Spleen (tissue), 11 donors: Measurements from ENCODE around the gene SMIM1. TPM values are rescaled to one million over a fixed set of nuclear protein-coding genes. Genes with fewer than 3 reads are reported as not detected.

Experiments
- DNase-seq: peaks from one replicate; pipeline ENCODE4 v3.0.0-alpha.2; 2020
- H3K27ac ChIP-seq, 8 donors: fragments of 200-600 bp; sonication (generic) in 7 of 8; 1 replicate in 4 of 8; 2 replicates in 4 of 8; pipeline versions ENCODE4 v1.5.0 to v1.8.0; 2016 to 2021; ENCODE audit warnings: inconsistent platforms in 4 of 8, mild to moderate bottlenecking in 4 of 8, moderate library complexity in 1 of 8
- H3K27me3 ChIP-seq, 7 donors: fragments of 200-600 bp; sonication (generic) in 6 of 7; replicated peaks in 1 of 7; 1 replicate in 4 of 7; 2 replicates in 3 of 7; pipeline versions ENCODE4 v1.5.0 to v1.8.0; 2016 to 2021; ENCODE audit warnings: inconsistent platforms in 3 of 7, mild to moderate bottlenecking in 1 of 7
- H3K36me3 ChIP-seq, 6 donors: fragments of 200-600 bp; sonication (generic) in 5 of 6; 1 replicate in 4 of 6; 2 replicates in 2 of 6; pipeline versions ENCODE4 v1.5.0 to v1.8.0; 2016 to 2021; ENCODE audit warnings: inconsistent platforms in 2 of 6
- H3K4me1 ChIP-seq, 6 donors: fragments of 200-600 bp; sonication (generic) in 5 of 6; 1 replicate in 3 of 6; 2 replicates in 3 of 6; pipeline versions ENCODE4 v1.5.0 to v1.8.0; 2016 to 2021; ENCODE audit warnings: inconsistent platforms in 3 of 6
- H3K4me3 ChIP-seq, 8 donors: fragments of 200-600 bp; sonication (generic) in 7 of 8; 1 replicate in 4 of 8; 2 replicates in 4 of 8; pipeline versions ENCODE4 v1.5.0 to v1.8.0; 2016 to 2021; ENCODE audit warnings: inconsistent platforms in 4 of 8, mild to moderate bottlenecking in 4 of 8, moderate library complexity in 2 of 8
- H3K9me3 ChIP-seq, 8 donors: fragments of 200-600 bp; sonication (generic) in 7 of 8; 1 replicate in 4 of 8; 2 replicates in 4 of 8; pipeline versions ENCODE4 v1.5.0 to v1.8.0; 2016 to 2021; ENCODE audit warnings: inconsistent platforms in 4 of 8
- CTCF ChIP-seq, 11 experiments: fragments of 200-600 bp in 7 of 11; fragments of 450-650 bp in 4 of 11; sonication (generic) in 4 of 11; IDR thresholded peaks in 8 of 11; conservative IDR thresholded peaks in 3 of 11; 1 replicate in 7 of 11; 2 replicates in 4 of 11; pipeline versions ENCODE4 v1.4.0 to v1.8.0; 2016 to 2021; ENCODE audit warnings: antibody characterized with exemption in 11 of 11, inconsistent platforms in 4 of 11, mild to moderate bottlenecking in 1 of 11
- POLR2A ChIP-seq, 3 donors: fragments of 450-650 bp; IDR thresholded peaks; one replicate each; pipeline ENCODE4 v1.5.1; 2017; ENCODE audit warnings: antibody characterized with exemption in 3 of 3, mild to moderate bottlenecking in 1 of 3
- POLR2AphosphoS5 ChIP-seq, 3 donors: sonication (generic); formaldehyde crosslinking; IDR thresholded peaks; one replicate each; pipeline ENCODE4 v1.5.1; 2017; ENCODE audit warnings: antibody characterized with exemption in 3 of 3
- WGBS, 5 donors: extraction: QIAGEN DNeasy Blood & Tissue Kit in 3 of 5; methylation state at CpG; one replicate each; pipeline versions ENCODE4 v1.1.5 to v1.1.7; 2013 to 2018; 5-methylcytosine and 5-hydroxymethylcytosine counted together
- intact Hi-C: fragments of 100-400 bp; cut with DNase I; formaldehyde crosslinking; loops from one replicate; pipeline ENCODE4 v1.15.0; 2023; ENCODE audit warnings: low total_unique reads
- polyA plus RNA-seq, 3 donors: library from polyadenylated mRNA; stranded (reverse); fragments of 200-250 nt; gene quantifications; one replicate each; pipeline ENCODE4 v1.2.1, GENCODE V29; 2013
- total RNA-seq, 7 donors: library from RNA; depleted of rRNA in 3 of 7; stranded (reverse); fragments of >200 nt in 3 of 7; fragmentation: NEBNext Ultra II Directional in 4 of 7; extraction: Animal tissue kit (Norgen Biotek cat#: 25700) in 4 of 7; gene quantifications; one replicate each; pipeline versions ENCODE4 v1.1.0 to v1.2.1, GENCODE V29; 2016 to 2021
- donor health status: healthy with polysubstance abuse.
- donor health status: DM: no; HTN: no; CAD: no; lungs with moderate emphysema.
- donor health status: DM: no; HTN: no; CAD: no.
- donor health status: Bipolar disorder and iron deficiency.
- donor health status: healthy.
- donor health status: DM: no; HTN: no; CAD: no.
- donor health status: DM: yes; HTN: yes; CAD: no.

The SMIM1 gene
- total and polyA plus RNA-seq, 10 donors: 2.0 to 12.7 (median 4.6) TPM; not detected in 1

DNA sequence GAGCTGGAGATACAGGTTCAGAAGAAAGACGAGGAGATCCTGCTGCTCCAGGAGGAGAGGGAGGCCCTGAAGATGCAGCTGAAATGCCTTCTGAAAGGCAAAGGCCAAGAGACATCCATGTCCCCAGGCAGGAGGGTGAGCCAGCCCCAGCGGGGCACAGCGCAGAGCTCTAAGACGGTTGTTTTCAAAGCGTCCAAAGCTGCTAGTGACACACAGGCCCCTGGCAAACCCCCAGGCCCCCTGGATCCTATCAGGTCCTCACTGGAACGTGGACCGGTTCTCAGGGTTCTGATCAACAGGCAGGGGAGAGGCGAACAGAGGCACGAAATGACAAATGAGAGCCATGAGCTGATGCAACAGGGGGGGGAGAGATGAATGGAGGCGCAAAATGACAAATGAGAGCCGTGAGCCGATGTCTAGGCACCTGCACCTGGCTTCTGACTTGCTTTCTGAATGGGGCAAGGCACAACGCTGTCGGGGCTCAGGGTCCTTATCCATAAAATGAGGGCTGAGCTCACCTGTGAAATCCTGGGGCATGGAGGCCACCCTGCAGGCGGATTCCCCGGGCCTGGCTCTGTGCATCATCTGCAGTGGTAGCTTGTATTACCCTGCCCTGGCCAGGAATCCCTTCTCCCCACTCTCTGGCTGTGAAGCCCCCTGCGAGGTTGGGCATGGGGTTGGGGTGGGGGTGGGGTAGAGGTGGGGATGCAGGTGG, 11.1 kb upstream of the SMIM1 start:
- Histone ChIP-seq H3K9me3 (peaks cover 0 to 11% (median 2%) of the 10 kb centered on the region in 8 donors), H3K36me3 (no peaks in the 10 kb centered on the region), H3K27me3 (peaks cover 0 to 62% (median 10%) of the 10 kb centered on the region in 7 donors), H3K27ac (no peak overlapping the region), H3K4me1 (no peaks in the 10 kb centered on the region), H3K4me3 (no peak overlapping the region)
- intact Hi-C loops: no loop called here
- no peak for TF ChIP-seq POLR2AphosphoS5 (IDR thresholded peaks at IDR 0.05)
- TF ChIP-seq CTCF (IDR thresholded peaks at IDR 0.05 in 8 of 11, conservative IDR thresholded peaks at IDR 0.05 in 3 of 11): no peak
- TF ChIP-seq POLR2A (IDR thresholded peaks at IDR 0.05): no peak
- DNase-seq: no peak
- WGBS, 5 donors: 80 to 90% (median 86%) methylated on average over 17 of the region's 17 CpGs

DNA sequence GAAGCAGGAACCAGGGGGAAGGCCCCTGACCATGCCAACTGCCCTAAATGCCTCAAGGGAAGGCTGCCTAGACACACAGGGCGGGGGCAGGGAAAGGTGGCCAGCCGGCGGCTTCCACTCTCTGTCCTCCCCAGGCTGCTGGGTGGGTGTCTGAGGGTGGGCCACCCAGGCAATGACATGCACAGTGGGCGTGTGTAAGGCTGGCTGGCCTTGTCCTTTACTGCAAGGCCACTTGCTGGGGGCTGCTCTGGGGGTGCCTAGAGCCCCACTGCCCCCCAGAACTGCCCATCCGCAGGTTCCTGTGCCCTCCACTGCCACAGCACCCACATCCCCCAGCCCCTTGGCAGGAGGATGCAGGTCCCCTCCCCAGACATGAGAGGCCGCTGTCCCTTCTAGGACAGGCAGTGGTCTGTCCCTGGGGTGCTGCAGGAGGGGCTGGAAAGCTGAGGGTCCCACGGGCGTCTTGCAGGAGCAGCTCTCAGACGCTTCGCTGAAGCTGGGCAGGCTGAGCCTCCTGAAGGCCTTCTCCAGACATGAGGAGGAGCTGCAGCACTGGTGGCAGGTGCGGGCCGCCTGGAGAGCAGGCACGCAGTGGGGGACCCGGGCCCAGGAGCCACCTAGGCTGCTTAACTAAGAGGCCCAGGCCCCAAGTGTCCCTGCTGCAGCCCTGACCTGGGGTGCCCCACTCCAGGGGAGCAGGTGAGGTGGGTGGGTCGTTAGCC, 10.2 kb upstream of the SMIM1 start:
- Histone ChIP-seq H3K9me3 (peaks cover 0 to 11% (median 2%) of the 10 kb centered on the region in 8 donors), H3K27me3 (peaks cover 0 to 60% (median 4%) of the 10 kb centered on the region in 7 donors), H3K27ac (no peak overlapping the region), H3K4me1 (no peaks in the 10 kb centered on the region), H3K36me3 (no peaks in the 10 kb centered on the region), H3K4me3 (no peak overlapping the region)
- WGBS, 5 donors: 76 to 86% (median 78%) methylated on average over 6 to 15 of the region's 15 CpGs
- TF ChIP-seq POLR2AphosphoS5 (IDR thresholded peaks at IDR 0.05): no peak
- no peak for DNase-seq
- intact Hi-C loops: no loop called here

DNA sequence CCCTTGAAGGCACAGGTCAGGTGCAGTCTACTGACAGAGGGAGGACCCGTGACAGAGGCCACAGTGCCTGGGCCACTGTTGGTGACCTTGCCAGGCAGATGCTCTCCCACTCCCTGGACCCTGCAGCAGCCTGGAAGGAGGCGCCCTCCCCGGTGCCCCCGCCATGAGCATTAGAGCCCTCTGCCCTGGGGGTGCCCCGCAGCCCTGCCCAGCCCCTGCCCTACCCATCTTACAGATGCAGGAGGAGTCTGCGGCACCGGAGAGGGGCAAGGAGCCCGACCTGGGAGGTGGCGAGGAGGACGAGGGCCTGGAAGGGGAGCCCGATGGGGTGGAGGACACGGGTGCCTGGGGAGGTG, 9.7 kb upstream of the SMIM1 start:
- H3K27me3 ChIP-seq: peaks cover 0 to 59% (median 4%) of the 10 kb centered on the region in 7 donors
- H3K9me3 ChIP-seq: peaks cover 0 to 11% (median 2%) of the 10 kb centered on the region in 8 donors
- 79 to 85% (median 83%) methylated on average over 7 to 12 of the region's 12 CpGs for WGBS, 5 donors
- intact Hi-C loops: no loop called here
- H3K36me3 ChIP-seq: no peaks in the 10 kb centered on the region
- no peak for TF ChIP-seq POLR2AphosphoS5 (IDR thresholded peaks at IDR 0.05)
- no peak for TF ChIP-seq POLR2A (IDR thresholded peaks at IDR 0.05)
- no peak for TF ChIP-seq CTCF (IDR thresholded peaks at IDR 0.05 in 8 of 11, conservative IDR thresholded peaks at IDR 0.05 in 3 of 11)
- DNase-seq: no peak
- no peak overlapping the region for H3K4me3 ChIP-seq
- H3K27ac ChIP-seq: no peak overlapping the region
- no peaks in the 10 kb centered on the region for H3K4me1 ChIP-seq

DNA sequence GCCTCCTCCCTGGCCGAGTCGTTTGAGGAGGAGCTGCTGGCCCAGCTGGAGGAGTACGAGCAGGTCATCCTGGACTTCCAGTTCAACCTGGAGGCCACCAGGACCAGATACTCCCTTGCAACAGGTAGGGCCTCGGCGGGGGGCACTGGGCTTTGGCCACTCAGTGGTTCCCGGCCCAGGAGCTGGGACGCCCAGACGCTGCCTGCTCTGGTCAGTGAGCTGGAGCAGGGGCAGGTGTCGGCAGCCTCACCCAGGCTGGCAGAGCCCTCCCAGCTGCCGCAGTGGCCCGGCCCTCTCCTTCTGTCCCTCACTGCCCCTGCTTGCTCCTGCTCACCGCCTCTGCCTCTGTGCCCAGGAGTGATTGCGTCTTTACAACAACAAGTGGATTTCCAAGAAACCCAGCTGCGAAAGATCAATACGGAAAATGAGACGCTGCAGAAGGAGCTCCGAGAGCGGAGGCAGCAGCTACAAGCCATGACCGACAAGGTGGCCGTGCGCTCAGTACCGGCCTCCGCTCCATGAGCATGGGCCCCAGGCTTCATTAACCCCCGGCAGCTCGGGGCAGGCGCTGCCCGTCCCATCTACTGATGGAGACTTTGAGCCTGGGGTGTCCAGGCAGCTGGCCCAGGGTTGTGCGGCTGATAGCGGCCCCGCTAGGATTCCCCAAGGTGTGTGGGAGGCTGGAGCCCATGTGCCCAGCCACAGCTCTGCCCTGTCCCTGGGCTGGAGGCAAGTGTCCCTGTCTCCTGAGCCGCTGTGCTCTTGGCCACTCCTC, 9.0 kb upstream of the SMIM1 start:
- H3K9me3 ChIP-seq: peaks cover 0 to 11% (median 2%) of the 10 kb centered on the region in 8 donors
- no peak for TF ChIP-seq CTCF (IDR thresholded peaks at IDR 0.05 in 8 of 11, conservative IDR thresholded peaks at IDR 0.05 in 3 of 11)
- no peak for TF ChIP-seq POLR2AphosphoS5 (IDR thresholded peaks at IDR 0.05)
- no peak for TF ChIP-seq POLR2A (IDR thresholded peaks at IDR 0.05)
- intact Hi-C loops: no loop called here
- WGBS, 5 donors: 80 to 89% (median 85%) methylated on average over 24 to 31 of the region's 31 CpGs
- no peaks in the 10 kb centered on the region for H3K4me1 ChIP-seq
- H3K27me3 ChIP-seq: peaks cover 0 to 58% (median 4%) of the 10 kb centered on the region in 7 donors
- H3K4me3 ChIP-seq: no peak overlapping the region
- H3K36me3 ChIP-seq: no peaks in the 10 kb centered on the region
- no peak for DNase-seq
- H3K27ac ChIP-seq: no peak overlapping the region
